WTC11 (cell line): ENCODE data around the gene ZNF19. TPM values are rescaled to one million over a fixed set of nuclear protein-coding genes. Genes with fewer than 3 reads are reported as not detected.

Source experiments
- ATAC-seq: fragments of 200-7000 bp; cut with Tn5 transposase; 2 replicates; pipeline ENCODE4 v1.10.0; 2021; ENCODE audit warnings: mild to moderate bottlenecking, moderate library complexity
- CTCF ChIA-PET: fragments of 300-600 bp; sonication (Branson Sonifier 250); formaldehyde crosslinking; loops from one replicate; lab custom pipeline; 2021; ENCODE audit warnings: antibody characterized with exemption; lab: Charles Lee
- POLR2A ChIA-PET: fragments of 350-600 bp; sonication (Branson Sonifier 250); formaldehyde crosslinking; loops from one replicate; lab custom pipeline; 2021; ENCODE audit warnings: antibody characterized with exemption; lab: Charles Lee
- DNase-seq: peaks from one replicate; pipeline ENCODE4 v3.0.0; 2021; ENCODE audit warnings: low spot score
- H3K27ac Mint-ChIP-seq: 2 replicates; pipeline ENCODE4 v1.8.0; 2021; ENCODE audit warnings: mixed read lengths
- H3K27me3 Mint-ChIP-seq: 2 replicates; pipeline ENCODE4 v1.8.0; 2021; ENCODE audit warnings: low read depth, mild to moderate bottlenecking, moderate library complexity, mixed read lengths
- H3K36me3 Mint-ChIP-seq: 2 replicates; pipeline ENCODE4 v1.8.0; 2021; ENCODE audit warnings: mixed read lengths
- H3K4me1 Mint-ChIP-seq: 2 replicates; pipeline ENCODE4 v1.8.0; 2022; ENCODE audit warnings: mixed read lengths
- H3K4me3 Mint-ChIP-seq: 2 replicates; pipeline ENCODE4 v1.8.0; 2021; ENCODE audit warnings: mild to moderate bottlenecking, moderate library complexity, mixed read lengths
- H3K9me3 Mint-ChIP-seq: 2 replicates; pipeline ENCODE4 v1.8.0; 2021; ENCODE audit warnings: mixed read lengths
- AR ChIP-seq: fragments of 250-450 bp; sonication (Bioruptor Pico); IDR thresholded peaks from 2 replicates; pipeline ENCODE4 v1.9.0; 2021; ENCODE audit warnings: mild to moderate bottlenecking
- ATF1 ChIP-seq: sonication (generic); formaldehyde crosslinking; IDR thresholded peaks from 2 replicates; pipeline ENCODE4 v1.8.1; 2023; ENCODE audit warnings: mild to moderate bottlenecking, moderate library complexity, missing genetic modification reagents
- CBFB ChIP-seq: sonication (generic); formaldehyde crosslinking; IDR thresholded peaks from 2 replicates; pipeline ENCODE4 v1.8.1; 2022; ENCODE audit warnings: mild to moderate bottlenecking, low read depth, missing genetic modification reagents
- E2F4 ChIP-seq: sonication (generic); formaldehyde crosslinking; IDR thresholded peaks from 2 replicates; pipeline ENCODE4 v1.8.1; 2022; ENCODE audit warnings: low read depth, mild to moderate bottlenecking, moderate library complexity, missing genetic modification reagents, borderline replicate concordance
- ESRRA ChIP-seq: sonication (generic); formaldehyde crosslinking; IDR thresholded peaks from 2 replicates; pipeline ENCODE4 v1.8.1; 2022; ENCODE audit warnings: mild to moderate bottlenecking, missing genetic modification reagents, borderline replicate concordance
- FOXP1 ChIP-seq: sonication (generic); formaldehyde crosslinking; IDR thresholded peaks from 2 replicates; pipeline ENCODE4 v1.8.0; 2022; ENCODE audit warnings: missing genetic modification reagents, mild to moderate bottlenecking, moderate library complexity, borderline replicate concordance
- FOXP4 ChIP-seq: sonication (generic); formaldehyde crosslinking; IDR thresholded peaks from 2 replicates; pipeline ENCODE4 v1.8.0; 2022; ENCODE audit warnings: mild to moderate bottlenecking, missing genetic modification reagents
- GABPB1 ChIP-seq: sonication (generic); formaldehyde crosslinking; IDR thresholded peaks from 2 replicates; pipeline ENCODE4 v1.8.1; 2023; ENCODE audit warnings: mild to moderate bottlenecking, missing genetic modification reagents
- HMGA2 ChIP-seq: fragments of 250-450 bp; sonication (Bioruptor Pico); IDR thresholded peaks from 2 replicates; pipeline ENCODE4 v1.4.0; 2021; ENCODE audit warnings: mild to moderate bottlenecking, moderate library complexity
- MAX ChIP-seq: sonication (generic); formaldehyde crosslinking; IDR thresholded peaks from 2 replicates; pipeline ENCODE4 v1.8.0; 2022; ENCODE audit warnings: mild to moderate bottlenecking, missing genetic modification reagents
- NFE2L1 ChIP-seq: sonication (generic); formaldehyde crosslinking; IDR thresholded peaks from 2 replicates; pipeline ENCODE4 v1.8.1; 2023; ENCODE audit warnings: missing genetic modification reagents
- NR1H2 ChIP-seq: sonication (generic); formaldehyde crosslinking; IDR thresholded peaks from 2 replicates; pipeline ENCODE4 v1.9.0; 2021; ENCODE audit warnings: mild to moderate bottlenecking, moderate library complexity, missing genetic modification reagents
- OVOL2 ChIP-seq: fragments of 250-450 bp; sonication (Bioruptor Pico); IDR thresholded peaks from 2 replicates; pipeline ENCODE4 v1.9.0; 2021; ENCODE audit warnings: mild to moderate bottlenecking, borderline replicate concordance
- STAT6 ChIP-seq: sonication (generic); formaldehyde crosslinking; conservative IDR thresholded peaks from 2 replicates; pipeline ENCODE4 v1.8.1; 2023; ENCODE audit warnings: mild to moderate bottlenecking, low read depth, missing genetic modification reagents, moderate library complexity
- TCF7 ChIP-seq: sonication (generic); formaldehyde crosslinking; IDR thresholded peaks from 2 replicates; pipeline ENCODE4 v1.8.0; 2022; ENCODE audit warnings: mild to moderate bottlenecking, low read depth, missing genetic modification reagents, moderate library complexity
- TP53 ChIP-seq: sonication (generic); formaldehyde crosslinking; IDR thresholded peaks from 2 replicates; pipeline ENCODE4 v1.8.1; 2023; ENCODE audit warnings: mild to moderate bottlenecking, missing genetic modification reagents
- ZNF219 ChIP-seq: sonication (generic); formaldehyde crosslinking; IDR thresholded peaks from 2 replicates; pipeline ENCODE4 v1.8.0; 2023; ENCODE audit warnings: missing genetic modification reagents, mild to moderate bottlenecking, borderline replicate concordance
- ZNF281 ChIP-seq: sonication (generic); formaldehyde crosslinking; IDR thresholded peaks from 2 replicates; pipeline ENCODE4 v1.8.0; 2023; ENCODE audit warnings: mild to moderate bottlenecking, missing genetic modification reagents
- ZNF416 ChIP-seq: fragments of 250-450 bp; sonication (Bioruptor Pico); IDR thresholded peaks from 2 replicates; pipeline ENCODE4 v1.9.0; 2021; ENCODE audit warnings: mild to moderate bottlenecking, inconsistent platforms
- ZNF512 ChIP-seq: sonication (generic); formaldehyde crosslinking; IDR thresholded peaks from 2 replicates; pipeline ENCODE4 v1.8.1; 2022; ENCODE audit warnings: missing genetic modification reagents, borderline replicate concordance
- total RNA-seq: library from RNA; stranded (reverse); gene quantifications from 3 replicates; pipeline ENCODE4 v1.2.3, GENCODE V29; 2021

ZNF19 gene
- total RNA-seq, 1 experiment from 2014 or later = 4.3 TPM

GRCh38 chr16:71428385-71428784, 60.7 kb downstream of the ZNF19 start:
- peaks cover 16% of the 10 kb centered on the region for H3K4me1 Mint-ChIP-seq
- ATAC-seq (no peak), DNase-seq (no peak)
- ChIA-PET POLR2A (no interaction called here), CTCF (interaction anchor here (3.6 kb wide), 1 partner anchor 72 kb away, joined by 14 read pairs; no protein-coding TSS in a partner anchor)
- no peaks in the 10 kb centered on the region for H3K36me3 Mint-ChIP-seq
- H3K9me3 Mint-ChIP-seq = no peaks in the 10 kb centered on the region
- H3K27me3 Mint-ChIP-seq = peaks cover 48% of the 10 kb centered on the region
- no peak overlapping the region for H3K27ac Mint-ChIP-seq
- TF ChIP-seq FOXP4 (CRISPR knock-in tag) (no peak), ZNF219 (CRISPR knock-in tag) (no peak), TCF7 (CRISPR knock-in tag) (no peak), OVOL2 (no peak), NFE2L1 (CRISPR knock-in tag) (no peak), ESRRA (no peak), E2F4 (CRISPR knock-in tag) (no peak), ZNF416 (CRISPR knock-in tag) (no peak), TP53 (CRISPR knock-in tag) (no peak), GABPB1 (CRISPR knock-in tag) (no peak), CBFB (CRISPR knock-in tag) (no peak), STAT6 (CRISPR knock-in tag) (no peak), AR (CRISPR knock-in tag) (no peak)
- no peak overlapping the region for H3K4me3 Mint-ChIP-seq

GRCh38 chr16:71426880-71427615, 62.1 kb downstream of the ZNF19 start:
- ATAC-seq = no peak
- CTCF ChIA-PET = interaction anchor here (1.0 to 6.4 kb wide), 11 partner anchors 13 to 184 kb away, joined by 3 to 76 read pairs (median 6); partner anchors contain the start of gene CHST4
- Mint-ChIP-seq H3K27me3 (peaks cover 56% of the 10 kb centered on the region), H3K36me3 (no peaks in the 10 kb centered on the region), H3K4me1 (peaks cover 16% of the 10 kb centered on the region), H3K9me3 (no peaks in the 10 kb centered on the region), H3K4me3 (peak overlapping the region; percentile 82), H3K27ac (peak overlapping the region; percentile 95)
- no peak for DNase-seq
- POLR2A ChIA-PET = interaction anchor here (0.6 kb wide), 1 partner anchor 26 kb away, joined by 7 read pairs; no protein-coding TSS in a partner anchor
- no peak for TF ChIP-seq HMGA2 (CRISPR knock-in tag)
- TF ChIP-seq NR1H2 = no peak
- no peak for TF ChIP-seq ZNF512
- TF ChIP-seq ATF1 (CRISPR knock-in tag) = no peak
- TF ChIP-seq MAX (CRISPR knock-in tag) = no peak
- no peak for TF ChIP-seq ZNF281
- TF ChIP-seq FOXP1 = no peak
